ENCODE data around the gene POU3F2. TPM values are rescaled to one million over a fixed set of nuclear protein-coding genes. Genes with fewer than 3 reads are reported as not detected.

The POU3F2 gene
- total RNA-seq, 2 experiments from 2014 or later = not detected

DNA sequence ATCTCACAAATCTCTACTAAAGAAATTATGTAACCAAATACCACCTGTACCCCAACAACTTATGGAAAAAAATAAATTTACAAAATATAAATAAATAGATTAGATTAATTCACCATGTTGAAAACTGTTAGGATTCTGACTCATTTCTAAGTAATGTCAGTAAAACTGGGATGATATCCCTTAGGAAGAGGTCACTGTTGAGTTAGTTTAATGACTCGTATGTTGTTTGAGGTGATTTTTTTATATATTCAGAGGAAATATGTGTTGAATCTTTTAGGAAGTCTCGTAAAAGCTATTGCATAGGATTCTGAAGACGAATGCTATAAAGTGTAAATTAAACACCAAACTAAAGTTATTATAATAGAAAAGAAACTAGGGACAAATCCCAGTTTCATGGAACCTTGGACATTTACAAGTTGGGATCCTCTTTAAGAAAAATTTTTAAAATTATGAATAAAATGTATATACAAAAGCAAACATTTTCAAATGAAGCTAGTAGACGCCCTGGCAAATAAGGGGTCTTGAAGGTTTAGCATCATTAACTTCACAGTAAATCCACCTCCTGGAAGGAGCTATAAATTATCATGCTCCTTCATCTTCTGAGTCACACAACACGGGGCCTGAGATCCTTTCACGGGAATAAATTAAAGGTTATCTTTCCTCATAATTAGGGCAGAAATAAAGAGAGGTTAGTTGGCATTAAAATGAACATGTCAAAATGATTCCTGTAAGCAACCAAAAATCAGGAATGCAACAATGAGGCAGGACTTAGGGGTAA, 37.0 kb upstream of the POU3F2 start:
- Mint-ChIP-seq H3K36me3 (ENCODE audit: low read depth) (no peaks in the 10 kb centered on the region), H3K9me3 (no peaks in the 10 kb centered on the region), H3K27ac (no peak overlapping the region), H3K4me1 (ENCODE audit: low read depth) (no peaks in the 10 kb centered on the region), H3K27me3 (peaks cover 9% of the 10 kb centered on the region), H3K4me3 (no peak overlapping the region)
- DNase-seq (no peak), ATAC-seq (no peak)
- intact Hi-C loops (cut with micrococcal nuclease) = no loop called here
- no peak for TF ChIP-seq CTCF (IDR thresholded peaks at IDR 0.05)
- POLR2A ChIA-PET = no interaction called here
- CTCF ChIA-PET = no interaction called here

- Mint-ChIP-seq H3K4me3 (no peak overlapping the region), H3K27me3 (peaks cover 13% of the 10 kb centered on the region), H3K9me3 (peaks cover 1% of the 10 kb centered on the region), H3K27ac (no peak overlapping the region), H3K36me3 (ENCODE audit: low read depth) (no peaks in the 10 kb centered on the region), H3K4me1 (ENCODE audit: low read depth) (no peaks in the 10 kb centered on the region)
- CTCF ChIA-PET = no interaction called here
- TF ChIP-seq CTCF (IDR thresholded peaks at IDR 0.05) = no peak
- DNase-seq = no peak
- POLR2A ChIA-PET = no interaction called here
- intact Hi-C loops (cut with micrococcal nuclease) = no loop called here
- ATAC-seq = no peak
These were observed 33.5 kb upstream of the POU3F2 start for GRCh38 chr6:98800866-98801265.

DNA sequence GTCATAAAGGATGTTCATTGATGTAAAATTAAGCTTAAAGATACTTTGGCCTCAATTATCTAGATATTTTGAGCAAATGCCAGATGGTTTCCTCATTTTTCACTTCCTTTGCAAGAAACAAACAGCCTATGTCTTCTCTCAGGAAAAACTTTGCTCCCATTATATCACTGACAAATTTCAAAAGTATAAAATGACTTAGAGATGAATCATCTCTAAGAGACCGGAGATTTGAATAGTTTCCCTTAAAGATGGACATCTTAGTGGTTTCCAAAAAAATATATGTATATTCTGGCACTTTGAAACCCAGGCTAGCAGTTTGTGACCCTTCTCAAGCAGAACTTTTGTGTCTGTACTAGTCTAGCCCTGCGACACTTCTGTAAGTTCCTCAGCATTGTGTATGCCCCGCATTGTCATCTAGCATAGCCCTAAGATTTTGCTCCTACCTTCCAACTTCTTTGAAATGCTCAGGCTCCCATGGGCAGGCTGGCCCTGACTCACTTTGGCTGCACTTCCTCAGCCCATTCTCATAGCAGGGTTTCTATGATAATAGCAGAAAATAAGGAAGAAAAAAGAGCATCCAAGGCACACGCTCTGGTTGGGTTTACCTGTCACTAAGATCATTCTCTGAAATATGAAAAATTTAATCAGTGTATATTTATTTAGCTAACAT, 25.7 kb upstream of the POU3F2 start:
- no peaks in the 10 kb centered on the region for H3K4me1 Mint-ChIP-seq (ENCODE audit: low read depth)
- ChIA-PET CTCF (interaction anchor here (0.6 kb wide), 1 partner anchor 28 kb away, joined by 3 read pairs; no protein-coding TSS in a partner anchor), POLR2A (no interaction called here)
- H3K36me3 Mint-ChIP-seq (ENCODE audit: low read depth) = no peaks in the 10 kb centered on the region
- no peak for TF ChIP-seq CTCF (IDR thresholded peaks at IDR 0.05)
- H3K27ac Mint-ChIP-seq = no peak overlapping the region
- H3K9me3 Mint-ChIP-seq = peaks cover 2% of the 10 kb centered on the region
- intact Hi-C loops (cut with micrococcal nuclease) = no loop called here
- no peak for DNase-seq
- ATAC-seq = no peak
- no peak overlapping the region for H3K4me3 Mint-ChIP-seq
- peaks cover 15% of the 10 kb centered on the region for H3K27me3 Mint-ChIP-seq

DNA sequence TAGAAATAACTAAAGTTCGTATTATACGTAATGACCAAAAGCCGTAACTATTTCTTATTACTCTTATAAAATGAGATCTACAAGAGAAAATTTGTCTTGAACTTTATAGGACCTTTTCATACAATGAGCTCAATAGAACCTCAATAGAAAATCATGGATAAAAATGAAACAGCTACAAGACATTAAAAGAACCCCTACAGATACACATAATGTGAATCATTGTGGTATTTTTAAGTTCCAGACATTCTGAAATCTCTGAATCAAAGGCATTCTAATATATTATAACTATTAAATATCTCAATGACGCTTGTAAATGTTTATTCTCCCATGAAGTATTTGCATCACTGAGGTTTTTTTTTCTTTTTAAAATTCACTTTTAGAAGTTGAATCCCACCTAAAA, 22.2 kb upstream of the POU3F2 start:
- no peak for ATAC-seq
- H3K4me3 Mint-ChIP-seq = no peak overlapping the region
- intact Hi-C loops (cut with micrococcal nuclease) = no loop called here
- TF ChIP-seq CTCF (IDR thresholded peaks at IDR 0.05) = no peak
- H3K27me3 Mint-ChIP-seq = peaks cover 8% of the 10 kb centered on the region
- no peak for DNase-seq
- H3K4me1 Mint-ChIP-seq (ENCODE audit: low read depth) = no peaks in the 10 kb centered on the region
- H3K9me3 Mint-ChIP-seq = peaks cover 3% of the 10 kb centered on the region
- no peaks in the 10 kb centered on the region for H3K36me3 Mint-ChIP-seq (ENCODE audit: low read depth)
- ChIA-PET POLR2A (no interaction called here), CTCF (no interaction called here)
- H3K27ac Mint-ChIP-seq = no peak overlapping the region

- no peak overlapping the region for H3K27ac Mint-ChIP-seq
- peaks cover 3% of the 10 kb centered on the region for H3K9me3 Mint-ChIP-seq
- CTCF ChIA-PET = no interaction called here
- no peak for ATAC-seq
- no peaks in the 10 kb centered on the region for H3K36me3 Mint-ChIP-seq (ENCODE audit: low read depth)
- H3K27me3 Mint-ChIP-seq = peaks cover 36% of the 10 kb centered on the region
- POLR2A ChIA-PET = no interaction called here
- no peak overlapping the region for H3K4me3 Mint-ChIP-seq
- no peak for TF ChIP-seq CTCF (IDR thresholded peaks at IDR 0.05)
- no peaks in the 10 kb centered on the region for H3K4me1 Mint-ChIP-seq (ENCODE audit: low read depth)
- intact Hi-C loops (cut with micrococcal nuclease) = no loop called here
- no peak for DNase-seq
These were observed 17.6 kb upstream of the POU3F2 start for GRCh38 chr6:98816799-98817198.
